HepG2 (cell line): ENCODE data around the gene PBX2. TPM values are rescaled to one million over a fixed set of nuclear protein-coding genes. Genes with fewer than 3 reads are reported as not detected.
A peak's percentile ranks its signal among the peaks of the same experiment; 100 is the strongest.
"Not testable (repeated sequence)": the region's sequence is repeated elsewhere in the genome, so short reads cannot be mapped to it uniquely, and the experiment has no call there.

Experiments used
- ATAC-seq: fragments of 200-7000 bp; cut with Tn5 transposase; 3 replicates; pipeline ENCODE4 v1.9.1; 2020; ENCODE audit warnings: mild to moderate bottlenecking, moderate library complexity
- BruUV-seq: library from RNA; stranded (reverse); fragments of 400-500 nt; replicated peaks from 2 replicates; lab custom pipeline; 2021; lab: Mats Ljungman, UMichigan
- CTCF ChIA-PET: fragments of 300-600 bp; formaldehyde crosslinking; extraction: SDS; loops from one replicate; lab custom pipeline; 2021; ENCODE audit warnings: low total read pairs, inconsistent platforms, low intra/inter-chr PET ratio; lab: Yijun Ruan, JAX
- POLR2A ChIA-PET: fragments of 350-600 bp; sonication (Branson Sonifier 250); formaldehyde crosslinking; loops from one replicate; lab custom pipeline; 2020; ENCODE audit warnings: antibody characterized with exemption, inconsistent platforms; lab: Yijun Ruan, JAX
- DNase-seq: peaks from one replicate; pipeline ENCODE4 v3.0.0-alpha.2; 2015; ENCODE audit warnings: low spot score
- FAIRE-seq: peaks from 3 replicates; lab custom pipeline; 2011; peaks lifted over from hg19 to GRCh38; lab: Jason Lieb, UNC
- H2AFZ ChIP-seq: one replicate; pipeline ENCODE4 v1.6.1; 2011; ENCODE audit warnings: low read length, inconsistent platforms
- H3K27ac ChIP-seq: fragments of 300-600 bp; 3 replicates; pipeline ENCODE4 v1.8.0; 2011; ENCODE audit warnings: mixed run types, mild to moderate bottlenecking, mixed read lengths, low read length, inconsistent platforms; ENCODE audit not compliant: insufficient read depth; ENCODE audit errors: extremely low read length
- H3K27me3 ChIP-seq, 2 experiments: fragments of 200-600 bp in 1 of 2; 2 replicates in 1 of 2; 3 replicates in 1 of 2; pipeline versions ENCODE4 v1.6.0 to v1.8.0; 2011; ENCODE audit warnings: low read length in 2 of 2, mild to moderate bottlenecking in 2 of 2, moderate library complexity in 2 of 2, inconsistent platforms in 1 of 2; ENCODE audit not compliant: insufficient read depth in 2 of 2, control insufficient read depth in 1 of 2
- H3K36me3 ChIP-seq, 2 experiments: fragments of 200-600 bp in 1 of 2; replicated peaks in 1 of 2; 2 replicates in 1 of 2; 3 replicates in 1 of 2; pipeline versions ENCODE4 v1.5.1 to v1.8.0; 2011; ENCODE audit warnings: low read length in 2 of 2, inconsistent platforms in 1 of 2; ENCODE audit not compliant: insufficient read depth in 2 of 2, control insufficient read depth in 1 of 2
- H3K4me1 ChIP-seq: 2 replicates; pipeline ENCODE4 v1.5.1; 2012; ENCODE audit warnings: low read length, inconsistent platforms; ENCODE audit not compliant: insufficient read depth
- H3K4me2 ChIP-seq: 2 replicates; pipeline ENCODE4 v1.6.0; 2011; ENCODE audit warnings: low read depth, low read length, inconsistent platforms
- H3K4me3 ChIP-seq, 3 experiments: fragments of 200-600 bp in 1 of 3; sonication (generic), shearing (Covaris generic) in 1 of 3; replicated peaks in 1 of 3; 2 replicates each; pipeline ENCODE4 v1.5.1; 2011 to 2016; ENCODE audit warnings: low read length in 3 of 3, inconsistent platforms in 2 of 3, low read depth in 2 of 3, mild to moderate bottlenecking in 2 of 3, control low read depth in 1 of 3, mixed read lengths in 1 of 3; ENCODE audit not compliant: insufficient read depth in 1 of 3
- H3K79me2 ChIP-seq: one replicate; pipeline ENCODE4 v1.6.1; 2011; ENCODE audit warnings: low read length, inconsistent platforms; ENCODE audit not compliant: insufficient read depth
- H3K9ac ChIP-seq: 2 replicates; pipeline ENCODE4 v1.6.0; 2011; ENCODE audit warnings: mild to moderate bottlenecking, low read depth, low read length, inconsistent platforms; ENCODE audit not compliant: insufficient read depth
- H3K9me3 ChIP-seq: 2 replicates; pipeline ENCODE4 v1.5.1; 2012; ENCODE audit warnings: mild to moderate bottlenecking, low read length
- H4K20me1 ChIP-seq: 2 replicates; pipeline ENCODE4 v1.6.0; 2011; ENCODE audit warnings: inconsistent platforms, mild to moderate bottlenecking, low read length, moderate library complexity; ENCODE audit not compliant: insufficient read depth
- ATF4 ChIP-seq, 2 experiments: fragments of 450-650 bp in 1 of 2; sonication (generic) in 1 of 2; formaldehyde crosslinking; IDR thresholded peaks; 2 replicates each; pipeline versions ENCODE4 v1.5.0 to v1.8.0; 2020 to 2022; ENCODE audit warnings: mild to moderate bottlenecking in 1 of 2, missing genetic modification reagents in 1 of 2
- ATF7 ChIP-seq, 2 experiments: fragments of 450-650 bp in 1 of 2; sonication (generic) in 1 of 2; formaldehyde crosslinking in 1 of 2; IDR thresholded peaks; 2 replicates each; pipeline versions ENCODE4 v1.4.0 to v1.6.1; 2016 to 2020; ENCODE audit warnings: antibody characterized with exemption in 1 of 2, mild to moderate bottlenecking in 1 of 2, missing genetic modification reagents in 1 of 2
- CEBPB ChIP-seq: IDR thresholded peaks from 2 replicates; pipeline ENCODE4 v1.6.1; 2011; ENCODE audit warnings: low read depth, low read length, improper control_type of control experiment, borderline replicate concordance
- GATA4 ChIP-seq: sonication (generic); IDR thresholded peaks from 2 replicates; pipeline ENCODE4 v1.6.1; 2016; ENCODE audit warnings: antibody characterized with exemption, low read depth, borderline replicate concordance
- HMGA1 ChIP-seq: sonication (generic); formaldehyde crosslinking; conservative IDR thresholded peaks from 2 replicates; pipeline ENCODE4 v1.4.0; 2020; ENCODE audit warnings: missing genetic modification reagents
- HNRNPL ChIP-seq: fragments of 200-400 bp; formaldehyde crosslinking; IDR thresholded peaks from 2 replicates; pipeline ENCODE4 v1.6.1; 2017; ENCODE audit warnings: mild to moderate bottlenecking, low read depth, low read length
- KLF6 ChIP-seq: IDR thresholded peaks from 2 replicates; pipeline ENCODE4 v1.8.0; 2016; ENCODE audit warnings: missing biosample characterization, missing genetic modification reagents
- RFXANK ChIP-seq: IDR thresholded peaks from 2 replicates; pipeline ENCODE4 v1.6.1; 2016
- TCF7 ChIP-seq: sonication (generic); IDR thresholded peaks from 2 replicates; pipeline ENCODE4 v1.6.1; 2016; ENCODE audit warnings: antibody characterized with exemption, low read depth
- TFDP1 ChIP-seq: IDR thresholded peaks from 2 replicates; pipeline ENCODE4 v1.6.1; 2016; ENCODE audit warnings: missing compliant biosample characterization, missing genetic modification reagents, borderline replicate concordance
- ZBTB37 ChIP-seq: sonication (generic); formaldehyde crosslinking; IDR thresholded peaks from 2 replicates; pipeline ENCODE4 v1.4.0; 2020; ENCODE audit warnings: mild to moderate bottlenecking, missing genetic modification reagents
- ZNF136 ChIP-seq: sonication (generic); formaldehyde crosslinking; IDR thresholded peaks from 2 replicates; pipeline ENCODE4 v1.8.1; 2022; ENCODE audit warnings: low read depth, mild to moderate bottlenecking, moderate library complexity, missing genetic modification reagents
- ZNF280B ChIP-seq: sonication (generic); formaldehyde crosslinking; IDR thresholded peaks from 2 replicates; pipeline ENCODE4 v1.5.0; 2020; ENCODE audit warnings: missing genetic modification reagents, mild to moderate bottlenecking, borderline replicate concordance
- ZNF816 ChIP-seq: sonication (generic); formaldehyde crosslinking; IDR thresholded peaks from 2 replicates; pipeline ENCODE4 v1.8.0; 2022; ENCODE audit warnings: missing genetic modification reagents, mild to moderate bottlenecking, borderline replicate concordance
- WGBS: methylation state at CpG from one replicate; pipeline ENCODE4 v1.1.6; 2017; ENCODE audit warnings: low lambda C conversion rate; 5-methylcytosine and 5-hydroxymethylcytosine counted together
- in situ Hi-C: cut with HindIII; loops from 2 replicates; pipeline ENCODE4 v1.10.0; 2017; ENCODE audit warnings: low pct_unique_long_range_greater_than_20kb; ENCODE audit not compliant: extremely low pct_ligation_motif_present
- intact Hi-C: fragments of 100-400 bp; cut with micrococcal nuclease; formaldehyde crosslinking; loops from one replicate; pipeline ENCODE4 v1.10.0; 2022; ENCODE audit not compliant: unreplicated experiment
- polyA plus RNA-seq, 8 experiments: library from polyadenylated mRNA; depleted of rRNA in 3 of 8; stranded (reverse) in 7 of 8; unstranded in 1 of 8; fragments of >200 nt; fragmentation: Illumina TruSeq in 4 of 8; extraction: Trizol in 4 of 8; gene quantifications; 2 replicates each; pipeline versions ENCODE4 v1.2.1 to v1.2.3, GENCODE V29; 2011 to 2016; ENCODE audit warnings: low read depth in 4 of 8, missing spikeins in 1 of 8, mixed read lengths in 1 of 8; ENCODE audit not compliant: insufficient read depth in 1 of 8
- total RNA-seq, 5 experiments: library from RNA; depleted of rRNA; stranded (reverse); fragments of >200 nt; fragmentation: Illumina TruSeq; extraction: Trizol; gene quantifications; 2 replicates each; pipeline ENCODE4 v1.2.3, GENCODE V29; 2016; ENCODE audit warnings: low read depth in 1 of 5

The PBX2 gene
- total and polyA plus RNA-seq, 2 of the 13 experiments (the other 11 are each of a cell fraction or from before 2014, with no cell fraction given): 42.3 to 77.8 TPM

- no peak for TF ChIP-seq HMGA1
- TF ChIP-seq HNRNPL: no peak
- TF ChIP-seq KLF6 (CRISPR knock-in tag): no peak
- no peak for TF ChIP-seq TFDP1
- peak; percentile 52; the same call in 1 of the 2 replicates for TF ChIP-seq CEBPB
- no peak for TF ChIP-seq GATA4
- TF ChIP-seq ATF7 (IDR thresholded peaks at IDR 0.05): peak; percentile 43; the same call in 1 of the 2 replicates
- no peak for TF ChIP-seq ATF7 (CRISPR knock-in tag; IDR thresholded peaks at IDR 0.05)
- no peak for TF ChIP-seq ZBTB37 (CRISPR knock-in tag)
- no peak for TF ChIP-seq RFXANK (CRISPR knock-in tag)
- no peak for TF ChIP-seq ZNF136 (CRISPR knock-in tag)
- TF ChIP-seq ATF4 (CRISPR knock-in tag; IDR thresholded peaks at IDR 0.05): peak in 1 of 2 experiments; percentile 92; a peak in 2 of 4 replicates
- no peak for TF ChIP-seq TCF7
- no peak for TF ChIP-seq ZNF280B (CRISPR knock-in tag)
- TF ChIP-seq ZNF816: no peak
Measured at GRCh38 chr6:32146287-32146686, 43.7 kb downstream of the PBX2 start (continued).

GRCh38 chr6:32144238-32144637 lies 45.8 kb downstream of the PBX2 start:
- in situ Hi-C loops, H3K4me2 ChIP-seq, H3K36me3 ChIP-seq, H4K20me1 ChIP-seq, ATAC-seq, CTCF ChIA-PET, H3K9me3 ChIP-seq, H3K79me2 ChIP-seq, FAIRE-seq, BruUV-seq, H3K9ac ChIP-seq, DNase-seq, H2AFZ ChIP-seq, H3K4me3 ChIP-seq, H3K27ac ChIP-seq, intact Hi-C loops, H3K27me3 ChIP-seq: not testable (repeated sequence)
- WGBS: 50% methylated on average over 7 of the region's 7 CpGs
- peaks cover 37% of the 10 kb centered on the region for H3K4me1 ChIP-seq
- POLR2A ChIA-PET: interaction anchor here (1.1 to 1.2 kb wide), 2 partner anchors 9 to 15 kb away, joined by 3 to 4 read pairs; no protein-coding TSS in a partner anchor
